ENCODE measurements around the gene SPAG5.

DNA sequence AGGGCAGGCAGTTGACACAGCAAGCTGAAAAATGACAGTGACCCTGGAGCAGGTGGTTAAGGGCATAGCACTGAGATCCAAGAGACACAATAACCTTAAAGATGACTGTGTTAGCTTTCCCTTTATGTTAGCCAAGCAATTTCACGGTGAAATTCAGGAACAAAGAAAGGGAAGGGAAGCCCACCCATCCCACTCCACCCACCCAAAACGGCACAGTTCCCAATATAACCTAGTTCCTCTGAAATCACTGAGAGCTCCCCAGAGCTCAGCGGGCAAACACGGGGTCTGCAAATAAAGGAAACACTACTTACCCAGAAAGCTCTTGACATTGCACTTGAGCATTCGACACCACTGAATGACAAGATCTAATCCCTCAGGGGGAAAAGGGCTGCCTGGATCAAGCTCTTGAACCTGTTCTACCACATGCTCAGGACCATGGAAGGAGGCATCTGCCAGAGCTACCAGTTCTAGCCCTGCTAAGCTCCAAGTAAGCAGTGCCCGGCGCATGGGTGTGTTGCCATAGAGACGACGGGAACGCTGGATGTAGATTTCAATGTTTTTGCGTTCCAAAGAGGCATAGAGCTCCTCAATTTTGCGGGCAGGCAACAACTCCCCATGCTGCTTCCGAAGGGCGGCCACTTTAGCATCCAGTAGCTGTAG is 35.5 kb upstream of the SPAG5 start:
- TF ChIP-seq POLR2A (IDR thresholded peaks at IDR 0.05; ENCODE audit: low read depth, low read length), result no peak
- no peak for TF ChIP-seq POLR2AphosphoS5 (IDR thresholded peaks at IDR 0.05; ENCODE audit: low read depth, low read length)
- TF ChIP-seq TAF1 (IDR thresholded peaks at IDR 0.05; ENCODE audit: borderline replicate concordance, low read depth, low read length), result no peak

All from GM12892 (cell line).